Endometrium (tissue), 2 donors: ENCODE results near the gene PCDHGB6.
"Not testable (repeated sequence)": the region's sequence is repeated elsewhere in the genome, so short reads cannot be mapped to it uniquely, and the experiment has no call there.

Source experiments
- FAIRE-seq: peaks from 2 replicates; lab custom pipeline; 2012; peaks lifted over from hg19 to GRCh38; lab: Jason Lieb, UNC
- donor health status: control.
- donor health status: control.

The PCDHGB6 gene

GRCh38 chr5:141407790-141408505 lies at the start of gene PCDHGB6:
TSS of gene PCDHGB6 (plus strand) at chr5:141408021. CDS start at chr5:141408203, 182 bp downstream.
- not testable (repeated sequence) for FAIRE-seq

GRCh38 chr5:141359790-141360426 lies 47.9 kb upstream of the PCDHGB6 start, which contains the start of gene PCDHGB2:
TSS of gene PCDHGB2 (plus strand) at chr5:141359994. CDS start at chr5:141360136, 142 bp downstream.
- no peak for FAIRE-seq

GRCh38 chr5:141360685-141361084 lies 47.1 kb upstream of the PCDHGB6 start:
- FAIRE-seq: no peak

- FAIRE-seq: no peak
Observed at GRCh38 chr5:141362719-141363118, 45.1 kb upstream of the PCDHGB6 start.

DNA sequence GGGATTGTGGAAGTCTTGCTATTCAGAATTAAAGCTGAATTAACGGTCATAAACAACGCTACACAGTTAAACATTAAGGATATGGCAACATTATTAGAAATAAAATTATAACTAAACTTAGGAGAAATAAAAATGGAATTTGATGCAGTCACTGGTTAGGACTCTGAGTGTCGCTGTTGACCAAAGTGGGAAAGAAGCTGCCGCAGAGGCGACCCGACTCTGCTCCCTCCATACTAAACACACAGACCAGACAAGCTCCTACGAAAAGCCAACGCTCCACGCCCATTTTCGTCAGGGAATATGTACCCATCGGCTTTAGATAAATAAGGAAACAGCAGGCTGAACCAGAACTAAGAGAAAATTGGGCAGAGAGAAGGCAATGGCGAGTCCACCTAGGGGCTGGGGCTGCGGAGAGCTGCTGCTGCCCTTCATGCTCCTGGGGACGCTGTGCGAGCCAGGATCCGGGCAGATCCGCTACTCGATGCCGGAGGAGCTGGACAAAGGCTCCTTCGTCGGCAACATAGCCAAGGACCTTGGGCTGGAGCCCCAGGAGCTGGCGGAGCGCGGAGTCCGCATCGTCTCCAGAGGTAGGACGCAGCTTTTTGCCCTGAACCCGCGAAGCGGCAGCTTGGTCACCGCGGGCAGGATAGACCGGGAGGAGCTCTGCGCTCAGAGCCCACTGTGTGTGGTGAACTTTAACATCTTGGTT lies 43.7 kb upstream of the PCDHGB6 start, which contains the start of gene PCDHGA5:
PCDHGA5 (plus strand) TSS at position 211 of the 709 bp plus-strand sequence; CDS start at position 380, 169 bp downstream.
- no peak for FAIRE-seq

GRCh38 chr5:141366016-141366896 lies 41.6 kb upstream of the PCDHGB6 start:
- FAIRE-seq: no peak

DNA sequence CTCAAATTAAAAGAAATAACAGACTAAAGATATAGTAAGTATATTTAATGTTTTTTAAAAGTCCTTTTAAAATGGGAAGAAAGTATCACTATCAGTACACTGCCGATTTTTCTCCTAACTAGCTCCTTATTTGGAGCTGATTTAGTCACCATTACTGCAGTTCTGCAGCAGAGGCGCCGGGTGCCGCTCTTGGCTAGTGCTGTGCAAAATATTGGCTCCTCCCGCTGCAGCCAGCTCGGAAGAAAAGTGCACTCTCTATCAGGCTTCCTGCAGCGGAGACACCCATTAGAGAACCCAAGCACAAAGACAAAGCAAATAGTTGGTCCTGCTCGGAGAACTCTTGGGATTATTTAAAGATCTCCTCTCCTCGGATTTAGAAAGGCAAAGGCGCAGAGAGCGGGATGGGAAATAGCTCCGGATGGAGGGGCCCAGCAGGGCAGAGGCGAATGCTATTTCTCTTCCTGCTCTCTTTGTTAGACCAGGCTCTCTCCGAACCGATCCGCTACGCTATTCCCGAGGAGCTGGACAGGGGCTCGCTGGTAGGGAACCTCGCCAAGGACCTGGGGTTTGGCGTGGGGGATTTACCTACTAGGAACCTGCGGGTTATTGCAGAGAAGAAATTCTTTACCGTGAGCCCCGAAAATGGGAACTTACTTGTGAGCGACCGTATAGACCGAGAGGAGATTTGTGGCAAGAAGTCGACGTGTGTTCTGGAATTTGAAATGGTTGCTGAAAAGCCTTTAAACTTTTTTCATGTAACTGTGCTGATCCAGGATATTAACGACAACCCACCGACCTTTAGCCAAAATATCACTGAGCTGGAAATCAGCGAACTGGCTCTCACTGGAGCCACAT lies 37.6 kb upstream of the PCDHGB6 start, which contains the start of gene PCDHGB3:
PCDHGB3 (plus strand) TSS at position 249 of the 855 bp plus-strand sequence; CDS start at position 402, 153 bp downstream.
- no peak for FAIRE-seq

DNA sequence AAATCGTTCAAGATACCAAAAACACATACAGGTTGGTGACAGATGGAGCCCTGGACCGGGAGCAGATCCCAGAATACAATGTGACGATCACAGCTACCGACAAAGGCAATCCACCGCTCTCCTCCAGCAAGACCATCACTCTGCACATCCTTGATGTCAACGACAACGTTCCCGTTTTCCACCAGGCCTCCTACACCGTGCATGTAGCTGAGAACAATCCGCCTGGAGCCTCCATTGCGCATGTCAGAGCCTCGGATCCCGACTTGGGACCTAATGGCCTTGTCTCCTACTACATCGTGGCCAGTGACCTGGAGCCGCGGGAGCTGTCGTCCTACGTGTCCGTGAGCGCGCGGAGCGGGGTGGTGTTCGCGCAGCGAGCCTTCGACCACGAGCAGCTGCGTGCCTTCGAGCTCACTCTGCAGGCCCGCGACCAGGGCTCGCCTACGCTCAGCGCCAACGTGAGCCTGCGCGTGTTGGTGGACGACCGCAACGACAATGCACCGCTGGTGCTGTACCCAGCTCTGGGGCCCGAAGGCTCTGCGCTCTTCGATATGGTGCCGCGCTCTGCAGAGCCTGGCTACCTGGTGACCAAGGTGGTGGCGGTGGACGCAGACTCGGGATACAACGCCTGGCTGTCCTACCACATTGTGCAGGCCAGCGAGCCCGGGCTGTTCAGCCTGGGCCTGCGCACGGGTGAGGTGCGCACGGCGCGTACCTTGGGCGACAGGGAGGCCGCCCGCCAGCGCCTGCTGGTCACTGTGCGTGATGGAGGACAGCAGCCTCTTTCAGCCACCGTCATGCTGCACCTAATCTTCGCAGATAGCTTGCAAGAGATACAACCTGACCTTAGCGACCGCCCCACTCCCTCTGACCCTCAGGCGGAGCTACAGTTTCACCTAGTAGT lies 36.0 kb upstream of the PCDHGB6 start:
- no peak for FAIRE-seq

GRCh38 chr5:141373673-141374317 lies 34.0 kb upstream of the PCDHGB6 start, which contains the start of gene PCDHGA6:
TSS of gene PCDHGA6 (plus strand) at chr5:141373891. CDS start at chr5:141374084, 193 bp downstream.
- FAIRE-seq: no peak

- no peak for FAIRE-seq
Observed at GRCh38 chr5:141374627-141375026, 33.2 kb upstream of the PCDHGB6 start.

DNA sequence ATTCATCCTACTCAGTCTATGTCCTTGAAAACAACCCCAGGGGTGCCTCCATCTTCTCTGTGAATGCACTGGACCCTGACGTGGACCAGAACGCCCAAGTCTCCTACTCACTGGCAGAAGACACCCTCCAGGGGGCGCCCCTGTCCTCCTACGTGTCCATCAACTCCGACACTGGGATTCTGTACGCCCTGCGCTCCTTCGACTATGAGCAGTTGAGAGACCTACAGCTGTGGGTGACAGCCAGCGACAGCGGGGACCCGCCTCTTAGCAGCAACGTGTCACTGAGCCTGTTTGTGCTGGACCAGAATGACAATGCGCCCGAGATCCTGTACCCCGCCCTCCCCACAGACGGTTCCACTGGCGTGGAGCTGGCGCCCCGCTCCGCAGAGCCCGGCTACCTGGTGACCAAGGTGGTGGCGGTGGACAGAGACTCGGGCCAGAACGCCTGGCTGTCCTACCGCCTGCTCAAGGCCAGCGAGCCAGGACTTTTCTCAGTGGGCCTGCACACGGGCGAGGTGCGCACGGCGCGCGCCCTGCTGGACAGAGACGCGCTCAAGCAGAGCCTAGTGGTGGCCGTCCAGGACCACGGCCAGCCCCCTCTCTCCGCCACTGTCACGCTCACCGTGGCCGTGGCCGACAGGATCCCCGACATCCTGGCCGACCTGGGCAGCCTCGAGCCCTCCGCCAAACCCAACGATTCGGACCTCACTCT lies 32.2 kb upstream of the PCDHGB6 start:
- not testable (repeated sequence) for FAIRE-seq

DNA sequence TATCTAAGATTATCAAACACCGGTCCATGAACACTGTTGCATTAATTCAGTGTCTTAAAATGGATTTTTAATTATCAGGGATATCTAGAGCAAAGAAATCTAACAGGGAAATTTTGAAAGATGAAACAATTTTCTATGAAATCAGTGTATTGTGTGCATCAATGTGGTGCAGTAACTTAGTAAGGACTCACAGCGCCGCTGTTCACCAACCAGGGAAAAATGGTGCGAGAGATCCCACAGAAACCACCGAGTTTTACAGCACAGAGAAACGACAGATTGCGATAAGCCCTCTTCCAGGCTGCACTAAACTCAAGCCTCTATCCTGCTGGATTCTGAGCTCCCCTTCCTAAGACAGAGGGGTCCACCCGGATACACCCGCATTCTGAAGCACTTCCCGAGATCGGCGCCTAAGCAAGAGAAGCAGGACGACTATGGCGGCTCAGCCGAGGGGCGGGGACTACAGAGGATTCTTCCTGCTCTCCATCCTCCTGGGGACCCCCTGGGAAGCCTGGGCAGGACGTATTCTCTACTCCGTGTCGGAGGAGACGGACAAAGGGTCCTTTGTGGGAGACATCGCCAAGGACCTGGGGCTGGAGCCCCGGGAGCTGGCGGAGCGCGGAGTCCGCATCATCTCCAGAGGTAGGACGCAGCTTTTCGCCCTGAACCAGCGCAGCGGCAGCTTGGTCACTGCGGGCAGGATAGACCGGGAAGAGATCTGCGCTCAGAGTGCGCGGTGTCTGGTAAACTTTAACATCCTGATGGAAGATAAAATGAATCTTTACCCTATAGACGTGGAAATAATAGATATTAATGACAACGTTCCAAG lies 25.1 kb upstream of the PCDHGB6 start, which contains the start of gene PCDHGA7:
PCDHGA7 (plus strand) TSS at position 274 of the 826 bp plus-strand sequence; CDS start at position 432, 158 bp downstream.
- FAIRE-seq: no peak

GRCh38 chr5:141383345-141383744 lies 24.5 kb upstream of the PCDHGB6 start:
- no peak for FAIRE-seq

- FAIRE-seq: no peak
Observed at GRCh38 chr5:141384471-141385267, 23.2 kb upstream of the PCDHGB6 start.

DNA sequence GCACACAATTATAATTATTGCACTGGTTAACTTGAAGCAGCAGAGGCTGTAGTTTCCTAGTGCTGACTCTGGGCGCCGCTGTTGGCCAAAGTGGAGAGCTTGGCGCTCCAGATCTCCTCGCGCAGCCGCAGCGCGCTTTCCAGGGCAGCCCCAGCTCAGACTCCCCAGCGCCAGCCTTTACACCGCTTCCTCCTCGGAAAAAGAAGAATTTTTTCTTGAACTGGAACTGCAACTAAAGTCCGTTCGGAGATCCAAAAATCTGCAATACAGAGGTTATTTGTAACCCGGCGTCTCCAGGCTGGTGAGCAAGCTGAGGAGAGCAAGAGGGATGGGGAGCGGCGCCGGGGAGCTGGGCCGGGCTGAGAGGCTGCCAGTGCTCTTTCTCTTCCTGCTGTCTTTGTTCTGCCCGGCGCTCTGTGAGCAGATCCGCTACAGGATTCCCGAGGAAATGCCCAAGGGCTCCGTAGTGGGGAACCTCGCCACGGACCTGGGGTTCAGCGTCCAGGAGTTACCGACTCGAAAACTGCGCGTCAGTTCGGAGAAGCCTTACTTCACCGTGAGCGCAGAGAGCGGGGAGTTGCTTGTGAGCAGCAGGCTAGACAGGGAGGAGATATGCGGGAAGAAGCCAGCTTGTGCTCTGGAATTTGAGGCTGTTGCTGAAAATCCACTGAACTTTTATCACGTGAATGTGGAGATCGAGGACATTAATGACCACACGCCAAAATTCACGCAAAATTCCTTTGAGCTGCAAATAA lies 20.1 kb upstream of the PCDHGB6 start, which contains the start of gene PCDHGB4:
PCDHGB4 (plus strand) TSS at position 142 of the 755 bp plus-strand sequence; CDS start at position 329, 187 bp downstream.
- FAIRE-seq: not testable (repeated sequence)
